ENCODE measurements around the gene STX3.

GRCh38 chr11:59765068-59765735 lies 10.0 kb downstream of the STX3 start:
- TF ChIP-seq RFX5 (IDR thresholded peaks at IDR 0.05) (no peak), MYC (IDR thresholded peaks at IDR 0.05; ENCODE audit: borderline replicate concordance, low read length) (no peak), CTCF (IDR thresholded peaks at IDR 0.05) (no peak), KDM1A (IDR thresholded peaks at IDR 0.05; ENCODE audit: low read depth) (no peak), EP300 (IDR thresholded peaks at IDR 0.05) (no peak), RNF2 (IDR thresholded peaks at IDR 0.05; ENCODE audit: borderline replicate concordance, low read depth) (no peak), ESRRA (IDR thresholded peaks at IDR 0.05; ENCODE audit: borderline replicate concordance, low read length) (no peak), POLR2A (IDR thresholded peaks at IDR 0.05; ENCODE audit: low read length) (no peak), BCL3 (IDR thresholded peaks at IDR 0.05) (no peak), REST (IDR thresholded peaks at IDR 0.05) (no peak), HDAC2 (IDR thresholded peaks at IDR 0.05) (no peak), USF2 (IDR thresholded peaks at IDR 0.05) (no peak), JUNB (IDR thresholded peaks at IDR 0.05) (no peak)
- TF ChIP-seq, protein P1, sequence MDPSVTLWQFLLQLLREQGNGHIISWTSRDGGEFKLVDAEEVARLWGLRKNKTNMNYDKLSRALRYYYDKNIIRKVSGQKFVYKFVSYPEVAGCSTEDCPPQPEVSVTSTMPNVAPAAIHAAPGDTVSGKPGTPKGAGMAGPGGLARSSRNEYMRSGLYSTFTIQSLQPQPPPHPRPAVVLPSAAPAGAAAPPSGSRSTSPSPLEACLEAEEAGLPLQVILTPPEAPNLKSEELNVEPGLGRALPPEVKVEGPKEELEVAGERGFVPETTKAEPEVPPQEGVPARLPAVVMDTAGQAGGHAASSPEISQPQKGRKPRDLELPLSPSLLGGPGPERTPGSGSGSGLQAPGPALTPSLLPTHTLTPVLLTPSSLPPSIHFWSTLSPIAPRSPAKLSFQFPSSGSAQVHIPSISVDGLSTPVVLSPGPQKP (IDR thresholded peaks at IDR 0.05; ENCODE audit: low read depth, low read length) = no peak

Measured in A549 (cell line).